ENCODE results near the gene WDR62. TPM values are rescaled to one million over a fixed set of nuclear protein-coding genes. Genes with fewer than 3 reads are reported as not detected.

Gene WDR62
- total and polyA plus RNA-seq, 10 of the 15 experiments (the other 5 are each of a cell fraction or from before 2014, with no cell fraction given), result 0.08 to 20.6 (median 10.9) TPM

DNA sequence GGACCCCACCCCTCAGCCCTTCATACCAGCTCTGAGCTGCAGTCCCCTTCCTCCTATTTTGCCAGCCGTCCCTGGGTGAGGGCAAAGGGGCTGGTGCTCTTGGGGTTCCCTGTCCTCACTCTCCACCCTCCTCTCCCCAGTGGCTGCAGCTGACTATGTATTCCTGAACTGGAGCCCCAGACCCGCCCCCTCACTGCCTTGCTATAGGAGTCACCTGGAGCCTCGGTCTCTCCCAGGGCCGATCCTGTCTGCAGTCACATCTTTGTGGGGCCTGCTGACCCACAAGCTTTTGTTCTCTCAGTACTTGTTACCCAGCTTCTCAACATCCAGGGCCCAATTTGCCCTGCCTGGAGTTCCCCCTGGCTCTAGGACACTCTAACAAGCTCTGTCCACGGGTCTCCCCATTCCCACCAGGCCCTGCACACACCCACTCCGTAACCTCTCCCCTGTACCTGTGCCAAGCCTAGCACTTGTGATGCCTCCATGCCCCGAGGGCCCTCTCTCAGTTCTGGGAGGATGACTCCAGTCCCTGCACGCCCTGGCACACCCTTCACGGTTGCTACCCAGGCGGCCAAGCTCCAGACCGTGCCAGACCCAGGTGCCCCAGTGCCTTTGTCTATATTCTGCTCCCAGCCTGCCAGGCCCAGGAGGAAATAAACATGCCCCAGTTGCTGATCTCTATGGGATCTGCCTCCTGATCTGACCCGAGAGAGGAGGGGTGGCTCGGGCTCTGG is 95.1 kb downstream of the WDR62 start (continued):
- no peak for TF ChIP-seq EGR1 (IDR thresholded peaks at IDR 0.05; ENCODE audit: borderline replicate concordance in 1 of 2, low read depth in 2 of 2, low read length in 2 of 2)
- TF ChIP-seq PAX8 (IDR thresholded peaks at IDR 0.05), result no peak
- no peak for TF ChIP-seq PRDM15 (CRISPR knock-in tag; IDR thresholded peaks at IDR 0.05)
- TF ChIP-seq WRNIP1 (IDR thresholded peaks at IDR 0.05; ENCODE audit: borderline replicate concordance, low read depth, low read length), result no peak

GRCh38 chr19:36150586-36150985 is 95.9 kb downstream of the WDR62 start:
- no peak overlapping the region for H2AFZ ChIP-seq (ENCODE audit: control insufficient read depth, low read depth, low read length)
- no peak overlapping the region for H3K27ac ChIP-seq (ENCODE audit: control insufficient read depth, insufficient read depth)
- no peaks in the 10 kb centered on the region for H3K9me3 ChIP-seq (replicated peaks; ENCODE audit: control insufficient read depth, insufficient read depth, low read length)
- ATAC-seq, result no peak
- TF ChIP-seq SPI1 (IDR thresholded peaks at IDR 0.05; ENCODE audit: borderline replicate concordance, insufficient read depth, low read depth, low read length) (no peak), HDAC2 (IDR thresholded peaks at IDR 0.05) (no peak), MEF2A (IDR thresholded peaks at IDR 0.05; ENCODE audit: insufficient read depth, low read depth, low read length) (no peak), TCF7 (IDR thresholded peaks at IDR 0.05; ENCODE audit: borderline replicate concordance) (no peak)
- H3K4me2 ChIP-seq (ENCODE audit: control insufficient read depth, insufficient read depth), result no peak overlapping the region
- ChIA-PET RAD21 (ENCODE audit: unreplicated experiment) (interaction anchor here (0.7 kb wide), 1 partner anchor 23 kb away, joined by 3 read pairs; no protein-coding TSS in a partner anchor), SMC1A (ENCODE audit: uncharacterized antibody, unreplicated experiment) (no interaction called here), CTCF (no interaction called here), POLR2A (no interaction called here)
- H4K20me1 ChIP-seq (ENCODE audit: control insufficient read depth, insufficient read depth), result no peaks in the 10 kb centered on the region
- no peak for DNase-seq (ENCODE audit: low read depth, low spot score)
- no peaks in the 10 kb centered on the region for H3K27me3 ChIP-seq (replicated peaks in 1 of 2; ENCODE audit: control insufficient read depth in 2 of 2, insufficient read depth in 2 of 2, low read length in 1 of 2)
- 98% methylated on average over 5 of the region's 5 CpGs for WGBS (ENCODE audit: insufficient coverage, insufficient replicate concordance, low lambda C conversion rate, missing lambda C conversion rate)
- no peaks in the 10 kb centered on the region for H3K79me2 ChIP-seq (ENCODE audit: control insufficient read depth, insufficient read depth, low read length)
- BruUV-seq (replicated peaks), result no TSS peak
- in situ Hi-C loops (cut with MboI), result no loop called here
- peaks cover 9 to 19% of the 10 kb centered on the region in 2 experiments for H3K36me3 ChIP-seq (ENCODE audit: control insufficient read depth in 2 of 2, insufficient read depth in 2 of 2, low read length in 1 of 2)
- H3K4me3 ChIP-seq, result no peak overlapping the region
- no peaks in the 10 kb centered on the region for H3K4me1 ChIP-seq (ENCODE audit: control insufficient read depth, insufficient read depth, low read length)
- FAIRE-seq, result no peak
- H3K9ac ChIP-seq (ENCODE audit: control insufficient read depth, insufficient read depth, low read length), result no peak overlapping the region
- intact Hi-C loops (cut with micrococcal nuclease; ENCODE audit: unreplicated experiment), result no loop called here
